Stomach (tissue), 9 donors: ENCODE measurements around the gene RTN4RL1. TPM values are rescaled to one million over a fixed set of nuclear protein-coding genes. Genes with fewer than 3 reads are reported as not detected.

Source experiments
- DNase-seq, 2 donors: peaks; one replicate each; pipeline versions ENCODE4 v3.0.0 to v3.0.0-alpha.2; 2013 to 2019
- H3K27ac ChIP-seq, 5 donors: fragments of 200-600 bp in 4 of 5; sonication (generic) in 4 of 5; one replicate each; pipeline ENCODE4 v1.5.1; 2013 to 2019; ENCODE audit warnings: mild to moderate bottlenecking in 1 of 5, moderate library complexity in 1 of 5
- H3K27me3 ChIP-seq, 3 donors: fragments of 200-600 bp; sonication (generic); one replicate each; pipeline ENCODE4 v1.5.1; 2017 to 2019; ENCODE audit warnings: mixed run types in 1 of 3
- H3K36me3 ChIP-seq, 4 donors: fragments of 200-600 bp; sonication (generic); 1 replicate in 3 of 4; 2 replicates in 1 of 4; pipeline ENCODE4 v1.5.1; 2016 to 2019
- H3K4me1 ChIP-seq, 4 donors: fragments of 200-600 bp; sonication (generic); one replicate each; pipeline ENCODE4 v1.5.1; 2016 to 2019
- H3K4me3 ChIP-seq, 4 donors: fragments of 200-600 bp; sonication (generic) in 3 of 4; one replicate each; pipeline ENCODE4 v1.5.1; 2016 to 2019; ENCODE audit warnings: mild to moderate bottlenecking in 1 of 4
- H3K9me3 ChIP-seq, 4 donors: fragments of 200-600 bp; sonication (generic); one replicate each; pipeline ENCODE4 v1.5.1; 2016 to 2019
- CTCF ChIP-seq, 7 experiments: fragments of 450-650 bp in 4 of 7; fragments of 200-600 bp in 3 of 7; sonication (generic) in 3 of 7; IDR thresholded peaks; one replicate each; pipeline ENCODE4 v1.5.1; 2016 to 2019; ENCODE audit warnings: antibody characterized with exemption in 7 of 7, control low read depth in 2 of 7, mild to moderate bottlenecking in 1 of 7
- EP300 ChIP-seq: sonication (generic); formaldehyde crosslinking; IDR thresholded peaks from one replicate; pipeline ENCODE4 v1.6.1; 2017; ENCODE audit warnings: antibody characterized with exemption
- POLR2A ChIP-seq, 4 donors: fragments of 450-650 bp; IDR thresholded peaks; one replicate each; pipeline ENCODE4 v1.6.1; 2016; ENCODE audit warnings: antibody characterized with exemption in 4 of 4, control low read depth in 2 of 4, mild to moderate bottlenecking in 1 of 4, moderate library complexity in 1 of 4
- POLR2AphosphoS5 ChIP-seq, 3 donors: sonication (generic); formaldehyde crosslinking; IDR thresholded peaks; one replicate each; pipeline ENCODE4 v1.6.1; 2016; ENCODE audit warnings: antibody characterized with exemption in 3 of 3
- WGBS, 5 donors: extraction: QIAGEN DNeasy Blood & Tissue Kit in 3 of 5; methylation state at CpG; one replicate each; pipeline versions ENCODE4 v1.1.5 to v1.1.7; 2013 to 2018; 5-methylcytosine and 5-hydroxymethylcytosine counted together
- intact Hi-C: fragments of 100-400 bp; cut with DNase I; formaldehyde crosslinking; loops from one replicate; pipeline ENCODE4 v1.15.1; 2023; ENCODE audit warnings: low total_unique reads
- polyA plus RNA-seq, 3 donors: library from polyadenylated mRNA; stranded (reverse); fragments of 200-250 nt; gene quantifications; one replicate each; pipeline ENCODE4 v1.2.3, GENCODE V29; 2013
- total RNA-seq, 5 donors: library from RNA; depleted of rRNA; stranded (reverse); fragments of >200 nt; gene quantifications; one replicate each; pipeline versions ENCODE4 v1.1.0 to v1.2.3, GENCODE V29; 2014 to 2016
- donor health status: healthy with polysubstance abuse.
- donor health status: Bipolar disorder and iron deficiency.
- donor health status: healthy.

Gene RTN4RL1
- total and polyA plus RNA-seq, 8 donors: 0.50 to 0.92 (median 0.72) TPM; not detected in 4

GRCh38 chr17:2011411-2012371 is 13.4 kb downstream of the RTN4RL1 start:
- no peaks in the 10 kb centered on the region for H3K9me3 ChIP-seq
- peak overlapping the region in 3 of 5 donors; percentile 3 to 74 (median 67) for H3K27ac ChIP-seq
- intact Hi-C loops: no loop called here
- WGBS, 5 donors: 28 to 40% (median 33%) methylated on average over 24 of the region's 24 CpGs
- H3K27me3 ChIP-seq: peaks cover 0 to 15% (median 0%) of the 10 kb centered on the region in 3 donors
- no peak for TF ChIP-seq POLR2A (IDR thresholded peaks at IDR 0.05)
- no peak for TF ChIP-seq EP300
- no peak for TF ChIP-seq POLR2AphosphoS5 (IDR thresholded peaks at IDR 0.05)
- TF ChIP-seq CTCF (IDR thresholded peaks at IDR 0.05): no peak
- H3K4me3 ChIP-seq: no peak overlapping the region
- no peaks in the 10 kb centered on the region for H3K36me3 ChIP-seq
- DNase-seq: peak in 1 of 2 donors; percentile 73
- peaks cover 0 to 21% (median 15%) of the 10 kb centered on the region in 4 donors for H3K4me1 ChIP-seq

DNA sequence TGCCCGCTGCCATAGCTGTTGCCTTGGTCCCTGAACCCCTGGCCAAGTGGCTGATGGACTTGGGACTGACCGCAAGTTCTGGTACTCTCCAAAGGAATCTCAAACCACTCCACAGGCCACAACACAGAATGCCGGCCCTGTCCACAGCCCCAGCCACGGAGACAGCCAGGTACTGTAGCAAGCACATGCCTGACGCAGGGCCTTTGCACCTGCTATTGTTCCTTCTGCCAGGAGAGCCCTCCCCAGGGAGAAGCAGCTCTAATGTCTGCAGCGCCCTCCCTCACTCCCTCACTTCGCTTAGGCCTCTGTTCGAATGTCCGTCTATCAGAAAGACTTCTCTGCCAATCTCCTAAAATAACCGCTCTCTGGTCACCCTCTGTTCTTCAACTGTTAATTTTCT is 15.4 kb downstream of the RTN4RL1 start:
- WGBS, 5 donors: 91 to 97% (median 96%) methylated on average over 7 to 10 of the region's 10 CpGs
- no peak overlapping the region for H3K4me3 ChIP-seq
- H3K4me1 ChIP-seq: peaks cover 0 to 21% (median 15%) of the 10 kb centered on the region in 4 donors
- DNase-seq: no peak
- intact Hi-C loops: no loop called here
- H3K36me3 ChIP-seq: no peaks in the 10 kb centered on the region
- no peaks in the 10 kb centered on the region for H3K27me3 ChIP-seq
- TF ChIP-seq POLR2A (IDR thresholded peaks at IDR 0.05): no peak
- TF ChIP-seq POLR2AphosphoS5 (IDR thresholded peaks at IDR 0.05): no peak
- TF ChIP-seq CTCF (IDR thresholded peaks at IDR 0.05): no peak
- no peak for TF ChIP-seq EP300
- H3K27ac ChIP-seq: no peak overlapping the region
- no peaks in the 10 kb centered on the region for H3K9me3 ChIP-seq

- Histone ChIP-seq H3K27ac (no peak overlapping the region), H3K9me3 (no peaks in the 10 kb centered on the region), H3K36me3 (no peaks in the 10 kb centered on the region), H3K27me3 (no peaks in the 10 kb centered on the region), H3K4me3 (no peak overlapping the region), H3K4me1 (peaks cover 0 to 17% (median 15%) of the 10 kb centered on the region in 4 donors)
- no peak for TF ChIP-seq POLR2AphosphoS5 (IDR thresholded peaks at IDR 0.05)
- no peak for TF ChIP-seq POLR2A (IDR thresholded peaks at IDR 0.05)
- TF ChIP-seq CTCF (IDR thresholded peaks at IDR 0.05): no peak
- TF ChIP-seq EP300: no peak
- intact Hi-C loops: no loop called here
- 79 to 82% (median 80%) methylated on average over 15 of the region's 15 CpGs for WGBS, 5 donors
- peak in 1 of 2 donors; percentile 20 for DNase-seq
Measured at GRCh38 chr17:2008332-2009126, 16.6 kb downstream of the RTN4RL1 start.

DNA sequence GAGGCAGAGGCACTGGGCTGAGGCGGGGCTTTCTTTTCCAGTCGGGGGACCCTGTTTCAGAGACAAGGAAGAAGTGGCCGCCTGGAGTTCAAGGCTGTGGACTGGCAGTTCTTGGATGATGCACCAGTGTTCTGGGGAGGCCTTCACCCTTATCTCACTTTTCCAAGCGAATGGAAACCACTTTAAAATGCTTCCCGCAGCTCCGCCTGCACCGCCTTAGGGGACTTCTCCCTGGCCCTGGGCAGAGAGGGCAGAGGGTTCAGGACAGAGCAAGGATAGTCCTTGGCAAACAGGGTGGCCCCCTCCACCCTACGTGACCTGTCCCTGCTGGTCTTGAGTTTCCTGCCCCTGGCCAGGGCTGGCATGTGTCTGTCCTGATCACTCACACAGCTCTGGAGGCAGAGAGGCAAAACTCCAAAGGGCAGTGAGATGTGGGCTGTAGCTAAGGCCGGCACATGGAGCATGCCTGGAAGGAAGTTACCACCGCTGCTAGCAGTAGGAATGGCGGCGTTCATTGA is 20.6 kb downstream of the RTN4RL1 start:
- TF ChIP-seq POLR2AphosphoS5 (IDR thresholded peaks at IDR 0.05): no peak
- no peak for TF ChIP-seq CTCF (IDR thresholded peaks at IDR 0.05)
- no peak for TF ChIP-seq POLR2A (IDR thresholded peaks at IDR 0.05)
- no peak for TF ChIP-seq EP300
- H3K36me3 ChIP-seq: no peaks in the 10 kb centered on the region
- intact Hi-C loops: no loop called here
- H3K9me3 ChIP-seq: no peaks in the 10 kb centered on the region
- no peak for DNase-seq
- 76 to 81% (median 80%) methylated on average over 11 to 12 of the region's 12 CpGs for WGBS, 5 donors
- H3K27me3 ChIP-seq: peaks cover 0 to 4% (median 0%) of the 10 kb centered on the region in 3 donors
- H3K4me1 ChIP-seq: peaks cover 8 to 12% (median 10%) of the 10 kb centered on the region in 4 donors
- no peak overlapping the region for H3K27ac ChIP-seq
- no peak overlapping the region for H3K4me3 ChIP-seq
